Activated CD8-positive, alpha-beta memory T cell treated with anti-CD3 and anti-CD28 coated beads for 1 hour (primary cell): ENCODE measurements around the gene SFMBT2.

Experiments
- DNase-seq, 2 donors: peaks; one replicate each; pipeline ENCODE4 v3.0.0-alpha.2; 2020; ENCODE audit warnings: low read depth in 1 of 2; ENCODE audit errors: extremely low read depth in 1 of 2

SFMBT2 gene

GRCh38 chr10:7372504-7372903 lies 38.3 kb downstream of the SFMBT2 start:
- no peak for DNase-seq

DNA sequence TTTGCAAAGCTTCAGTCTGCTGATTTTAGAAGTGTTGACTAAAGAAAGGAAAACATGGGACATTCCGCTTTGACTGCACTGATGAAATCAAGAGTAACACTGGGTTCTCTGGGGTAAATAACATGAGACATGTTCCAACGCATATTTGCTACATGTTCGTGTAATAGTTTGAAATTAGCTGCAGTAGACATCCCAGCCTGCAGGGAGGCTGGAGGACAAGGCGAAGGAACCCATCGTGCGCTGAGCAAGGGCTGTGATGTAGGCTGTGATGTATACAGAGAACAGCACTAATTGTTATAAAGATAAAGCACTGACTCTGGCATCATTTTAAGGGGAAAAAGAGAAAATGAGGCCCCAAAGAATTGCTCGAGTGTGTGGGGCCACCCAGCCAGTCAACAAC lies 40.3 kb downstream of the SFMBT2 start:
- no peak for DNase-seq

- DNase-seq: no peak
Observed at GRCh38 chr10:7365027-7365745, 45.6 kb downstream of the SFMBT2 start.

- no peak for DNase-seq
Observed at GRCh38 chr10:7364474-7364873, 46.4 kb downstream of the SFMBT2 start.

- DNase-seq: no peak
Observed at GRCh38 chr10:7363700-7364099, 47.1 kb downstream of the SFMBT2 start.

DNA sequence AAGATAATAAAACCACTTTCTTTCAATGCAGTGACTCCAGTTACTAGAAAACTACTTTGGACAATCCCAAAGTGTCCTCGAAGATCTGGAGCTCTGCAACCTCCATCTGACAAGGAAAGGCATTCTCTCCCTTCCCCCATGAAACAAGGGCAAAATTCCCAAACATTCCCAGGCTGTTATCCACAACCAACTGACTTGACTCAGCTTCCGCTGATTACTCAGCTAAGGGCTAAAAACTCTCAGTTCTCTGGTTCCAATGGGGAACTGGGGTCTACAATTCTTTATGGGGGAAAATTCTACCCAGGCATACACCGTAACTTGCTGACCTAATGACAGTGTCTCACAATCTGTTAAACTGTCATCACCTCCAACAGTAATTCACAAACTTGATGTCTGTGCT lies 48.4 kb downstream of the SFMBT2 start:
- no peak for DNase-seq

DNA sequence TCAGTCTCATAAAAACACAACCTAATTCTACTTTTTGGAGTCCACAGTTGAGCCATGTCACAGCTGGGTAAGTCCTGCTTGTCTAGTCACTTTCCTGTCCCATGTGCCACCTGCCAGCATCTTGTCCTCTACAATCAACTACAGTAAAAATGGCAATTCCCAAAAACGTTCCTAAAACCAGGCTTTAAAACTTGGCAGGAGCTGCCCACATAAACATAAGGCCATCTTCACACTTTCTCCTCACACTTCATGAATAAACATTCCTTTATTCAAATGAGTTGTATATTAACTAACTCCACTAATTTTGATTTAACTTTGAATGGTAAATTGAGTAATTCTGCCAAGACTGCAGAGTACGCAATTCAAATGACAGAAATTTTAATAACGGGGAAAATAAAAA lies 49.5 kb downstream of the SFMBT2 start:
- no peak for DNase-seq

DNA sequence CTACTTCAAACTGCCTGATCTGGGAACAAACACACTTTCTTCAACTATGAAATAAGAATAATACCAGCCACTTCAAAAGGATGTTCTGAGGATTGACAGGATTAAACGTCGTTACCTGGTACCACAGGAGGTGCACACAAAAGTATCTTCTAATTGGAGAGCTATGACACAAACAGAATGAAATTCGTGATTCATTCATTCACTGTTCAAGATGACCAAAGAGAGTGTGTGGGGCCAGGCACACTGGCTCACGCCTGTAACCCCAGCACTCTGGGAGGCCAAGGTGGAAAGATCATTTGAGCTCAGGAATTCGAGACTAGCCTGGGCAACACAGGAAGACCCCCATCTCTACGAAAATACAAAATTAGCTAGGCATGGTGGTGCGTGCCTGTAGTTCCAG lies 50.9 kb downstream of the SFMBT2 start:
- no peak for DNase-seq

GRCh38 chr10:7359356-7359755 lies 51.5 kb downstream of the SFMBT2 start:
- no peak for DNase-seq

DNA sequence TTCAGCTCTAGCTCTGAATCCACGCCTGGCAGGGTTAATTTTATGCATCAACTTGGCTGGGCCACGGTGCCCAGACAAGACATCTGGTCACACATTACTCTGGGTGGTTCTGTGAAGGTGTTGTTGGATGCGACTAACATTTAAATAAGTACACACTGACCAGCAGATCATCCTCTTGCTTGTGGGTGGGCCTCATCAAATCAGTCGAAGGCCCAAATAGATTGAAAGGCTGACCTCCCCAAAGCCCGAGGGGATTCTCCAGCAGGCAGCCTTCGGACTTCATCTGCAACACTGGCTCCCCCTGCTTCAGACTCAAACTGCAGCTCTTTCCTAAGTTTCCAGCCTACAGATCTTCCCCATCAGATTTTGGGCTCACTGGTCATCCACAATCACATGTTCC lies 53.6 kb downstream of the SFMBT2 start:
- DNase-seq: no peak

DNA sequence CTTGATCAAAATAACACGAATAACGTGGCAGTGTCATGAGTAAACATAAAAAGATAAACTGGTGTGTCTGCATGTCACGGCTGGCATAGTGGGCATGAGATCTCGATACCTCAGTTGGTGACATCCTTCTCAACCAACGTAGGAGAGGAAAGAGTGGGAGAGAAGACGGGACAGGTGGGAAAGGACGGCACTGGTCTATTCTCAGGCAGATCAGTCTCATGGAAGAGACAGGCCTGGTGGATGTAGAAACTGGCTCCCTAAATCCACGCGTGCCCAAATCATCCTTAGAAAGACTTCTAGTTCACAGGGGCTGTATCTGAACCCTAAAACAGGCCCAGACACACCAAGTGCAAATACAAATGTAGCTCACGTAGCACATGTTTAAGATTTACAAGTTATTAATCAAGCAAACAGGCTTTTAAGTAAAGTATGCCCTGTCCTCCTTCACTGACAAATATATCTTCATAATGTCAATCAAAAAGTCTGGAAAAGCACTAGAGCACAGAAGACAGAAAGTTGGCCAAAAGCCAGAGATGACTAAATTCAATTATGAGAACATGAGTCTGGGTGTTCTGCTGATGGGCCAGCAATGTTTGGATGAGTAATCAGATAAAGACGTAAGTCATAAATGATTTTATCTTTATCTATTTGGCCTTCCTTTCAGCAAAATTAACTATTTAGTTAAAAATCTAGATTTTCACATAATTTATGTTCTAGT lies 56.3 kb downstream of the SFMBT2 start:
- DNase-seq: no peak

DNA sequence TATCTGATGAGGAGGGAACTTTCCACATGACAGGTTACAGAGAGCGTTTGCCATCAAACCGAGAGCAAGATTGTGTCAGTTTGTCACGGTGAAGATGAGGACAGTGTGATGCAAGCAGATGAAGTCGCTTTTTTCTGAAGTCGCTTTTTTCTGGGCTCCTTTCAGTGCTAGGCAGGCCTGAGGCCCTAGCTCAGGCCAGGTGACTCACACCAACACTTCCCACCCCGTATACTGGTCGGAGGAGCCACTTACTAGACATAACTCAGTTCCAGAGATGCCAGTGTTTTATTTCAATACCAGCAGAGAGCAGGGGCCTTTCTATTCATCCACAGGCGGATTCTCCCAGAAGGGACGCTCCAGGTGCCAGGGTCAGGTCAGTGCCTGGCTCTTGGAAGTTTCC lies 58.9 kb downstream of the SFMBT2 start:
- no peak for DNase-seq

DNA sequence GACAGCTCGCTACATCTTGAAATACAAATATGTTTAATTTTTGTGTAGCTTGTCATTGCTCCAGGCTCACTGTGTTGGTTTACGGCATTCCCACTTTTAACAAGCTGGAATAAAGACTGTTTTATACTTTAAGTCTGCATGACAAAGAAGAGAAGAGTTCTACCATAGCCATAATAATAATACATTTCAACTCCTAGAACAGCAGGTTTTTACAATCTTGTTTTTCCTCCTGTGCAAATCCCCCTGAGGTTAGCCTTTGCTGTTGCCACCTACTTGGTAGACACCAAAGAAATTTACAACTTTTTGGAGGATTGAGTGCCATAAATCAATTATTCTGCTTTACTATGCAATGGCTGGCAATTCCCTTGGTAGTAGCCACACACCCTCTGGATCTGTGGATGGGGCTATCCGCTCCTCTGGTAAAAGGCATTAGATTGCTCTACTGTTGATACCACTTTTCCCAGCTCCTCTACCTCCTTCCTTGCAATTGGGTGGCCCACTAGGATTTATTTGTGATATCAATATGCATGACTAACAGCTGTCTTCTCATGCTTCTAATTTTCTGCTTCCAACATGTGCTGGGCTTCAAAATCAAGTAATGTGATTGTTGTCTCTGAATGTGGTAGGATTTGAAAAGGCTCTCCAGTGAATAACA lies 60.2 kb downstream of the SFMBT2 start:
- DNase-seq: no peak

DNA sequence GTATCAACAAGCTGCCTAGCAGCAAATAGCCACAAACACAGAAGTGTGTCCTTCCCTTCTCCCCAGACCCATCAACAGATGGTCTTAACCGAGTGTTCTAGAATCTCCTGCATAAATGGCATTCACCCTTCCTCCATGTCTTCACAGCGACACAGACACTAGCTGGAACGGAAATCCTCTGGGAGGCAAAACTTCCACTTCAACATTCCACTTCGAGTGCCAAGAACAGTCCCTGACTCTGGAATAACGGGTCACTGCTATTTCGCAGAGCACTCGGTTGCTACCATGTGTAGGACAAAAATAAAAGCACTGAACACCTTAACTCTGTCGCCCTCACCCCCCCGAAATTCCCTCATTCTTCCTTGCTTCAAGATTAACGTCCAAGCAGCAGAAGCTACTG lies 65.1 kb downstream of the SFMBT2 start:
- DNase-seq: no peak

DNA sequence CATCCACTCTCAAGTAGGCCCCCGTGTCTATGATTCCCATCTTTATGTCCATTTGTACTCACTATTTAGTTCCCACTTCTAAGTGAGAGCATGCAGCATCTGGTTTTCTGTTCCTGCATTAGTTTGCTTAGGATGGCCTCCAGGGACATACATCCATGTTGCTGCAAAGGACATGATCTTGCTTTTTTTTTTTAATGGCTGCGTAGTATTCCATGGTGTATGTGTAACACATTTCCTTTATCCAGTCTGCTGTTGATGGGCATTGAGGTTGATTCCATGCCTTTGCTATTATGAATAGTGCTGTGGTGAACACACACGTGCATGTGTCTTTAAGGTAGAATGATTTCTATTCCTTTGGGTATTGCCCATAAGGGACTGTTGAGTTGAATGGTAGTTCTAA lies 67.8 kb downstream of the SFMBT2 start:
- DNase-seq: no peak

DNA sequence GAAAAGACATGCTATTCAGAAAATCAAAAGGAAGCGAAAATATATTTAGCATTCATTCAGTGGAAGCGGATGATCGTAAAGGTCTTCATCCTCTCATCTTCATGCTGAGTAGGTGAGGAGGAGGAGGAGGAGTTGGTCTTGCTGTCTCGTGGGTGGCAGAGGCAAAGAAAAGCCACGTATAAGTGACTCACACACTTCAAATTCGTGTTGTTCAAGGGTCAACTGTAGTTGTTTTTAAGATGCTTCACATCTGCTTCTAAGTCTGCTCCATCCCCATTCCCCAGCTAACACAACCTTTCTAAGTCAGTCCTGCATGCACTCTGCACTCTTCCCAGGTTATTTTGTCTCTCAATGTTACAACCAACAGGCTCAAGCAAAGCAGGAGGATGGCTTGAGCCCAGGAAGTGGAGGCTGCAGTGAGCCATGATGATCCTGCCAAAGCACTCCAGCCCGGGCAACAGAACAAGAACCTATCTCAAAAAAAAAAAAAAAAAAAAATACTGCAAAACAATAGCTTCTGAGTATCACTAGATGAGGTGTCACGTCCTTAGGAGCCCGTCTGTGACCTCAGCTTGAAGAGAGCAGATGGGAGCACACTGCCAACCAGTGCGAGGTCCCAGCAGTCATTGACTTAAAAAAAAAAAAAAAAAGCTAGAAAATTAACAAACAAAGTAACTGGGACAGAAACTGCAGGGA lies 70.5 kb downstream of the SFMBT2 start:
- no peak for DNase-seq

- DNase-seq: no peak
Observed at GRCh38 chr10:7339510-7339909, 71.3 kb downstream of the SFMBT2 start.

DNA sequence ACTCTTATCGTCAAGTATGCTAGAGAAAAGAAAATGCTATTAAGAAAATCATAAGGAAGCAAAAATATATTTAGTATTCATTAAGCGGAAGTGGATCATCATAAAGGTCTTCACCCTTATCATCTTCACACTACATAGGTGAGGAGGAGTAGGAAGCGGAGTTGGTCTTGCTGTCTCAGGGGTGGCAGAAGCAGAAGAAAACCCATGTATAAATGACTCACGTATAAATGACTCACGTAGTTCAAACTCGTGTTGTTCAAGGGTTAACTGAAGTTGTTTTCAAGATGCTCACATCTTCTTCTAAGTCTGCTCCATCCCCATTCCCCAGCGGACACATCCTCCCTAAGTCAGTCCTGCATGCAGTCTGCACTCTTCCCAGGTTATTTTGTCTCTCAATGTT lies 72.4 kb downstream of the SFMBT2 start:
- DNase-seq: no peak

- DNase-seq: no peak
Observed at GRCh38 chr10:7337431-7338171, 73.2 kb downstream of the SFMBT2 start.

DNA sequence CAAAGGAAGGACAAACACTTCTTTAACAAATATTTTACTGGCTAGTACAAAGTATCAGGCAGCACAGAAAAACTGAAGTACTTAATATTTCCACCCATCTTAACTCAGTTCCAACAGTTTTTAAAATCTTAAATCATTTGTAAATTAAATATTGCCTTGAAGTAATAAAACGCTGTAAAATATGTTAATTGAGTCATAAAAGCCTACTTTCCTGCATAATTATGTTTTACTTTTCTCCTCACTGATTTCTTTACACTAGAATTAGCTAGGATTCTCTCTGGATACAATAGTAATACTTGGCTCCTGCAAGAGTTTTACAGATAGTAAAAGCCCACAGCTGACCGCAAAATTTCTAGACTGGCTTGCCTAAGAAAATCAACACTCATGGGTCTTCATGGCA lies 74.9 kb downstream of the SFMBT2 start:
- DNase-seq: no peak

- DNase-seq: no peak
Observed at GRCh38 chr10:7334642-7334964, 76.2 kb downstream of the SFMBT2 start.
